GM12878 (cell line): ENCODE data around the gene PRAMEF4. TPM values are rescaled to one million over a fixed set of nuclear protein-coding genes. Genes with fewer than 3 reads are reported as not detected.
"Not testable (repeated sequence)": the region's sequence is repeated elsewhere in the genome, so short reads cannot be mapped to it uniquely, and the experiment has no call there.

Experiments used
- ATAC-seq: fragments of 200-7000 bp; cut with Tn5 transposase; 3 replicates; pipeline ENCODE4 v1.9.1; 2020; ENCODE audit warnings: mild to moderate bottlenecking, moderate library complexity
- BruUV-seq: library from RNA; stranded (reverse); fragments of 400-500 nt; replicated peaks from 2 replicates; lab custom pipeline; 2021; lab: Mats Ljungman, UMichigan
- CTCF ChIA-PET: fragments of 300-600 bp; sonication (Branson Sonifier 250); formaldehyde crosslinking; extraction: SDS; loops from one replicate; lab custom pipeline; 2021; ENCODE audit warnings: inconsistent platforms; lab: Yijun Ruan, JAX
- POLR2A ChIA-PET: fragments of 350-600 bp; formaldehyde crosslinking; extraction: SDS; loops from one replicate; lab custom pipeline; 2021; ENCODE audit warnings: inconsistent platforms; lab: Charles Lee
- RAD21 ChIA-PET: fragments of 300-600 bp; sonication (Branson Sonifier 250); formaldehyde crosslinking; loops from one replicate; lab custom pipeline; 2023; ENCODE audit warnings: antibody characterized with exemption; ENCODE audit not compliant: unreplicated experiment; lab: Charles Lee
- SMC1A ChIA-PET: fragments of 300-600 bp; sonication (Branson Sonifier 250); formaldehyde crosslinking; loops from one replicate; lab custom pipeline; 2023; ENCODE audit not compliant: unreplicated experiment, uncharacterized antibody; lab: Charles Lee
- DNase-seq: peaks from one replicate; pipeline ENCODE4 v3.0.0-alpha.2; 2011; ENCODE audit warnings: low read depth, low spot score
- FAIRE-seq: peaks from 3 replicates; lab custom pipeline; 2011; peaks lifted over from hg19 to GRCh38; lab: Jason Lieb, UNC
- H2AFZ ChIP-seq: 2 replicates; pipeline ENCODE4 v1.6.0; 2011; ENCODE audit warnings: low read depth, low read length, control low read depth; ENCODE audit not compliant: control insufficient read depth
- H3K27ac ChIP-seq: 2 replicates; pipeline ENCODE4 v1.5.1; 2011; ENCODE audit warnings: control low read depth; ENCODE audit not compliant: control insufficient read depth, insufficient read depth
- H3K27me3 ChIP-seq, 2 experiments: replicated peaks in 1 of 2; 2 replicates each; pipeline versions ENCODE4 v1.6.0 to v1.6.1; 2011; ENCODE audit warnings: low read length in 1 of 2; ENCODE audit not compliant: control insufficient read depth in 2 of 2, insufficient read depth in 2 of 2
- H3K36me3 ChIP-seq, 2 experiments: 2 replicates each; pipeline ENCODE4 v1.5.1; 2011; ENCODE audit warnings: low read length in 1 of 2; ENCODE audit not compliant: control insufficient read depth in 2 of 2, insufficient read depth in 2 of 2
- H3K4me1 ChIP-seq: 2 replicates; pipeline ENCODE4 v1.6.1; 2011; ENCODE audit warnings: mild to moderate bottlenecking, low read length, moderate library complexity, mixed read lengths; ENCODE audit not compliant: control insufficient read depth, insufficient read depth
- H3K4me2 ChIP-seq: 2 replicates; pipeline ENCODE4 v1.6.0; 2011; ENCODE audit warnings: control low read depth; ENCODE audit not compliant: control insufficient read depth, insufficient read depth
- H3K4me3 ChIP-seq: fragments of 200-600 bp; sonication (generic); 2 replicates; pipeline ENCODE4 v1.5.1; 2016
- H3K79me2 ChIP-seq: 2 replicates; pipeline ENCODE4 v1.6.0; 2011; ENCODE audit warnings: low read length; ENCODE audit not compliant: control insufficient read depth, insufficient read depth
- H3K9ac ChIP-seq: 2 replicates; pipeline ENCODE4 v1.8.0; 2011; ENCODE audit warnings: low read length, control low read depth, mixed read lengths; ENCODE audit not compliant: control insufficient read depth, insufficient read depth
- H3K9me3 ChIP-seq: replicated peaks from 3 replicates; pipeline ENCODE4 v1.5.1; 2011; ENCODE audit warnings: mild to moderate bottlenecking, low read length; ENCODE audit not compliant: control insufficient read depth, insufficient read depth
- H4K20me1 ChIP-seq: 2 replicates; pipeline ENCODE4 v1.6.0; 2011; ENCODE audit not compliant: control insufficient read depth, insufficient read depth
- WGBS: methylation state at CpG from one replicate; pipeline ENCODE4 v1.1.6; 2016; ENCODE audit warnings: low lambda C conversion rate; ENCODE audit not compliant: insufficient replicate concordance, insufficient coverage; ENCODE audit errors: missing lambda C conversion rate; 5-methylcytosine and 5-hydroxymethylcytosine counted together
- in situ Hi-C: fragments of 300-500 bp; cut with MboI; formaldehyde crosslinking; loops from 9 replicates; pipeline ENCODE4 v1.14.3; 2018; ENCODE audit warnings: mixed read lengths
- intact Hi-C: fragments of 100-400 bp; cut with micrococcal nuclease; formaldehyde crosslinking; loops from one replicate; pipeline ENCODE4 v1.14.2; 2022; ENCODE audit not compliant: unreplicated experiment
- polyA plus RNA-seq, 11 experiments: library from polyadenylated mRNA; depleted of rRNA in 4 of 11; unstranded in 6 of 11; stranded (reverse) in 5 of 11; fragments of >200 nt; fragmentation: Nextera tagmentation in 4 of 11; fragmentation: Illumina TruSeq in 1 of 11; extraction: Ambion mirVana in 4 of 11; extraction: Trizol in 1 of 11; gene quantifications; 1 replicate in 1 of 11; 2 replicates in 10 of 11; pipeline versions ENCODE4 v1.2.1 to v1.2.3, GENCODE V29; 2011 to 2016; ENCODE audit warnings: inconsistent platforms in 2 of 11, missing spikeins in 2 of 11, low read depth in 1 of 11
- total RNA-seq, 4 experiments: library from RNA; depleted of rRNA in 3 of 4; stranded (reverse); fragments of >200 nt in 3 of 4; fragmentation: Illumina TruSeq in 1 of 4; extraction: Trizol in 1 of 4; gene quantifications; 2 replicates each; pipeline versions ENCODE4 v1.2.1 to v1.2.3, GENCODE V29; 2013 to 2021

Gene PRAMEF4
- total and polyA plus RNA-seq, 10 of the 15 experiments (the other 5 are each of a cell fraction or from before 2014, with no cell fraction given) = not detected

- H3K4me2 ChIP-seq, H2AFZ ChIP-seq, H4K20me1 ChIP-seq, SMC1A ChIA-PET, FAIRE-seq, H3K4me3 ChIP-seq, H3K27me3 ChIP-seq, H3K36me3 ChIP-seq, H3K9me3 ChIP-seq, CTCF ChIA-PET, H3K27ac ChIP-seq, POLR2A ChIA-PET, in situ Hi-C loops, intact Hi-C loops, H3K9ac ChIP-seq, H3K79me2 ChIP-seq, RAD21 ChIA-PET, BruUV-seq, H3K4me1 ChIP-seq, DNase-seq, ATAC-seq: not testable (repeated sequence)
- 13% methylated on average over 3 of the region's 4 CpGs for WGBS
Measured at GRCh38 chr1:12878453-12878852, 7.5 kb downstream of the PRAMEF4 start.

GRCh38 chr1:12863131-12863880 is 22.7 kb downstream of the PRAMEF4 start:
- H3K79me2 ChIP-seq, H2AFZ ChIP-seq, RAD21 ChIA-PET, H3K4me3 ChIP-seq, ATAC-seq, FAIRE-seq, H3K9me3 ChIP-seq, POLR2A ChIA-PET, H3K36me3 ChIP-seq, H3K4me1 ChIP-seq, H3K9ac ChIP-seq, H3K27ac ChIP-seq, H3K4me2 ChIP-seq, BruUV-seq, SMC1A ChIA-PET, in situ Hi-C loops, H4K20me1 ChIP-seq, H3K27me3 ChIP-seq, DNase-seq, CTCF ChIA-PET, intact Hi-C loops: not testable (repeated sequence)
- WGBS = 29% methylated on average over 2 of the region's 7 CpGs

- BruUV-seq, H3K4me3 ChIP-seq, ATAC-seq, CTCF ChIA-PET, H3K27me3 ChIP-seq, DNase-seq, H4K20me1 ChIP-seq, H3K36me3 ChIP-seq, SMC1A ChIA-PET, H3K9me3 ChIP-seq, H2AFZ ChIP-seq, POLR2A ChIA-PET, RAD21 ChIA-PET, H3K27ac ChIP-seq, intact Hi-C loops, FAIRE-seq, H3K9ac ChIP-seq, H3K79me2 ChIP-seq, H3K4me2 ChIP-seq, in situ Hi-C loops, H3K4me1 ChIP-seq: not testable (repeated sequence)
- WGBS = 8% methylated on average over 1 of the region's 2 CpGs
Measured at GRCh38 chr1:12856786-12857185, 29.2 kb downstream of the PRAMEF4 start, which contains the start of gene PRAMEF2. TSS of gene PRAMEF2 (plus strand) at chr1:12857086. CDS start at chr1:12859010, 1,924 bp downstream.
